Stimulated activated CD4-positive, alpha-beta T cell treated with anti-CD3 and anti-CD28 coated beads, TNF-alpha, amount 100 ng/mL, for 1 hour (primary cell): ENCODE data around the gene ZMYM2.

Experiments
- DNase-seq, 3 donors: peaks; one replicate each; pipeline ENCODE4 v3.0.0-alpha.2; 2020; ENCODE audit warnings: low read depth in 3 of 3, low spot score in 1 of 3

ZMYM2 gene

DNA sequence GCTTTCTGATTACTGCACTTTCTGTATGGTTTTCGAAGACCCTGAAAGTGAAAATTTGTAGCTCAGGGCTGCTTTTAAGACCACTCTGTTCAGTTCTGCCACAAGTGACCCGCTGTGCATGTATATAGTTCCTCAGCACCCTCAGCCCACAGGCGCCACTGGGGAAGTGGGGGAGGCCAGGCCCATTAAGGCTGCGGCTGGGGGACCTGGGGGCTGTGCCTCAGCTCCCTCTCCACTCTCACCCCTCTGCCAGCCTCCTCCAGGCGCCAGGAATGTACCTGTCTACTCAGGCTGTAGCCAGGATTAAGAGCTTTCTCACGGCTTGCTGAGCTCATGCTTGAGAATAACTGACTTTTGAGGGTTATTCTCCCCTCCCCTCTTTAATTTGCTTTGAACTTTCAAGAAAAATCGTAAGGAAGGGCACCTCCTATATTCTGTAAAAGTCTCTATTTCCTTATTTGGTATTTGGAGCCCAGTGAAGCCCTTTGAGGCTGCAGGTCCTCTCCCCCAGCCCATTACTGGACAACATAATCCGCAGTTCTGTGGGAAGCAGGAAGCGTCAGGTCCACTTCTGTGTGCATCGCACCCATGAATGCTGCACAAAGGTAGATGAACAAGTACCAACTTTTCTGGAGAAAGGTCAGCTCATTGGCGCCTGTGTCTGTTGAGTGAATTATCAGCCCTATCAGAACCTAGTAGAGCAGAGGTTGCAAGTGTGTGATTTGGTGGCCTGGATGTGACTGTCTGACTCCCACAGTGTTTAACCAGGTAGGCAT lies 172.7 kb downstream of the ZMYM2 start:
- DNase-seq = no peak

DNA sequence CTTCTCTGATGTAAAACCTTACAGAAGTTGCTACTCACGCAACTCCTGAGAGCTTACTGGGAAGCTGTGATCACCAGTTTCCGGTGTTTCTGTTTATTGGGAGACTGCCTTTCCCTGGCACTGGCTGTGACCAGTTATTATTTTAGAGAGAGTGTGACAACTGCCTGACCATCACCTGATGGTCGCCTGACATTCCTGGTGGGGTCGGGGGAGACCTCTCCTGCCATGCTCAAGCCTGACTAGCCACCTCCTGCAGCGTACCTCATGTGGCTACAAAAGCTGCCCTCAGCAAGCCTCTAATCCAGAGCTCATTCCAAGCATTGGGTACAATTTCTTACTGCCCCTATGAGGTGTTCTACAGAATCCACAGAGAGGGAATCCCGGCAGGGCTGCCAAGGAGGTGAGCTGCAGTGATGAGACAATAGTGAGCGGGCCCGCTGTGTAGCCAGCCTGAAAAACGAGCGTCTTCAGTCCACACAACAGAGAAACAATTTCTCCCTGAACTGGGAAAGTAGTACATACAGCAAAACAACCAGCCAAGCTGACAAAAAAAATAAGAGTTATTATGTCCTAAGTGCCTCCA lies 173.6 kb downstream of the ZMYM2 start:
- no peak for DNase-seq

DNA sequence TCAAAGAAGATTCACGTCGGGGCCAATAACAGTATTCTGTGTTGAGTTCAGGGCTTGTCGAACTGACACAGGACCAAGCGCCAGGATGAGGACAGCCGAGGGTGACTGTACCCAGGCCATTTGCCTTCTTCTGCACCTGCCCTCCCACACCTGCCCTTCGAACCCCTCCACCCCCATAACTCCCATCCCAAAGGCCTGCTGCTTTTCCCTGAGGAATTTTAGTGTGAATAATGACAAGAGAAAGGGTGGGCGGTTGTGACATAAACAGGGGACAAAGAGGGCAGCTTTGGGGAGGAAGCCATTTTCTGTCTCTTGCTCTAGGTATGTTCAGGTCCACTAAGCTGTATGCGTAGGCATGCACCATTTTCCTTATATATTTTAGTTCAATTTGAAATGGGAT lies 176.2 kb downstream of the ZMYM2 start:
- DNase-seq = no peak

DNA sequence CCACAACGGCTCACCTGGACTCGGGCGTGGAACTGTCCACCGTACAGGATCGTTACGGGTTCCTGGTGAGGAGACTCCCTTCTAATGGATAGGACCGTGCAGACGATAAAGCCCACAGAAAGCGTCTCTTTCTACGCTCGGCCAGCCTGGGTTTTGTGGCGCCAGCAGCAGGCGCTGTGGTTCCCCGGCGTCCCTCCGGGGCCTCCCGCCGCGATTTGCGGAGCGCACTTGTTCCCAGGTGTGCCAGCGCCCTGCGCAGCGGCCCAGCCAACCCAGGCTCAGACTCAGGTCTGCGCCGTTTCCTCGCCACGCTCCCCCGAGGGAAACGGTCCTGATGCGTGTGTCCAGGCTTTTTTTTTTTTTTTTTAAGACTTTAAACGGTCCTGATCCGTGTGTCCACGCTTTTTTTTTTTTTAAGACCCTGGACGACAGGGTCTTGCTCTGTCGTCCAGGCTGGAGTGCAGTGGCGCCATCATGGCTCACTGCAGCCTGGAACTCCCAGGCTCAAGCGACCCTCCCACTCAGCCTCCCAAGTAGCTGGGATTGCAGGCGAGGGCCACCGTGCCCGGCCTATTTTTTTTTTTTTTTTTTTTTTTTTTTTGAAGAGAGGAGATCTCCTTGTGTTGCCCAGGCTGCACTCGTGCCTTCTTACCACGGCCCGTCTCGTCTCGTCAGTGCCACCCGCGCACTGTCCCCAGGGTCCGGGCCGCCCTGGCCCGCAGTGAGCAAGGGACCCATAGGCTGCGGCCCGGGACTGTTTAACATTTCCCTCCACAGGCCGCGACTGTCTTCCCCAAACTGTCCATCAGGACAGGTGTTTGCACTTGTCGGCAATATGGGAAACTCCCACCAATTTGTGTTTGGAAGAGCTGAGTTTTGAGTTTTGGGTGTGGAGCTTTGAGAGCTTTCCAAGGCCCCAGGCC lies 178.5 kb downstream of the ZMYM2 start:
- DNase-seq = no peak

DNA sequence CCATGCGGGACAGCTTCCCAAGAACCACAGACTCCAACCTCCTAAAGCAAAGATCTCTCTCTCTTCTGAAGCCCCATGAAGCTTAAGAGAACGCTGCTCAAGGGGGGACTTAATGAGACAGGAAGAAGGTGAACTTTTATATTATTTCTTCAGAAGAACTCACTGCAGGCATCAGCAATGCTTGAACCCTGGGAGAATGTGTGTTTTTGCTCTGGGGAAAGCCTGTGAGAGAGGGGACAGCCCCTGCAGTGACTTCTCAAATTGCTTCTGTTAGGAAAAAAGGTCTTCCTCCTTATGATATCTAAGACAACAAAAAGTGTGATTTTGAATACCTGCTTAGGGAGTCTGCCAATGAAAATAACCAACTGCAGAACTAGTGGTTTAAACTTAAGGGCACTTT lies 179.3 kb downstream of the ZMYM2 start:
- no peak for DNase-seq

DNA sequence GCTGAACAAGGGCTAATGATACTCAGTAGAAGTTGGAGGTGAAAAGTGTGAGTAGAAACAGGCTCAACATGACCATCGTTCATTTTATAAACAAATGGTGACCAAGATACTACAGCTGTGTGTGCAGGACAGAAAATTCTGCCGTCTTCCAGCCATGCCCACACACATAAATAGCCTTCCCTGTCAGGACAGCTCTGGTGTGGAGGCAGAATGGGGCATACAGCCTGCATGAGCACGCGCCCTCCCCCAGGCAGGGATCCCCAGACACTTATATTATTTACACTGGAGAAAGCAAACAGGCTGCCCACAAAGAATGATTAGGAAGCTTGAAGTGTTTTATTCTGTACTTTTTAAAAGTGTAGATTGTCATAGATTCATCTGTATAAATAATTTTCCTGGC lies 182.0 kb downstream of the ZMYM2 start:
- no peak for DNase-seq
